Loucy (cell line): Measurements from ENCODE around the gene EFL1.

Experiments
- CTCF ChIP-seq: fragments of 200-600 bp; sonication (generic); conservative IDR thresholded peaks from 2 replicates; pipeline ENCODE4 v1.5.1; 2014; ENCODE audit warnings: mild to moderate bottlenecking, antibody characterized with exemption, low read length
- EZH2phosphoT487 ChIP-seq: fragments of 200-600 bp; IDR thresholded peaks from 2 replicates; pipeline ENCODE4 v1.6.1; 2018; ENCODE audit warnings: antibody characterized with exemption, mild to moderate bottlenecking, moderate library complexity, borderline replicate concordance

DNA sequence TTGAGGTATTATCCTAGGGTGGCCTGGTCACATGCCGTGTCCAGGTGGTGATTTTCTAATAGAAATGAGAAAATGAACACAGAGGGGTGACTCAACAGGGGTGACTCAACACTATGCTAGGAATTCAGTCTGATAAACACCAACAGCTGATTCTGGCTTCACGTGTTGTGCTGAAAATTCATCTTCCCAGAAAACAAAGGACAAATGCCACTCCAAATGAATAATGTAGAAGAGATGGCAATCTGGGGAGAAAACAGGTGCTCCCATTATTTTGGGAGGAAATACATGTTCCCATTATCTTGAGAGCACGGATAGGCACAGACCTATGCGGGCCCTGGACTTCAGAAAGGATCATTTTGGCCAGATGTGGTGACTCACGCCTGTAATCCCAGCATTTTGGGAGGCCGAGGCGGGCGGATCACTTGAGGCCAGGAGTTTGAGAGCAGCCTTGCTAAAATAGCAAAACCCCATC is 115.5 kb downstream of the EFL1 start:
- TF ChIP-seq EZH2phosphoT487 (no peak), CTCF (no peak)
